Astrocyte (in vitro differentiated cells and primary cell): ENCODE measurements around the gene AMIGO1.

Source experiments
- CTCF ChIP-seq: IDR thresholded peaks from 2 replicates; pipeline ENCODE4 v1.5.1; 2011; ENCODE audit warnings: low read depth, mild to moderate bottlenecking, inconsistent platforms, low read length, moderate library complexity; ENCODE audit not compliant: insufficient read depth
- EZH2 ChIP-seq: IDR thresholded peaks from 2 replicates; pipeline ENCODE4 v1.6.1; 2012; ENCODE audit warnings: mild to moderate bottlenecking, low read length, inconsistent platforms; ENCODE audit not compliant: insufficient read depth

- TF ChIP-seq CTCF (no peak), EZH2 (no peak)
These were observed 7.8 kb upstream of the AMIGO1 start for GRCh38 chr1:109517337-109517736.
